ENCODE measurements around the gene PPARA. TPM values are rescaled to one million over a fixed set of nuclear protein-coding genes. Genes with fewer than 3 reads are reported as not detected.

The PPARA gene
- total and polyA plus RNA-seq, 2 donors (not counting 3 experiments of a cell fraction or from before 2014, with no cell fraction given) = 3.1 to 10.7 TPM

DNA sequence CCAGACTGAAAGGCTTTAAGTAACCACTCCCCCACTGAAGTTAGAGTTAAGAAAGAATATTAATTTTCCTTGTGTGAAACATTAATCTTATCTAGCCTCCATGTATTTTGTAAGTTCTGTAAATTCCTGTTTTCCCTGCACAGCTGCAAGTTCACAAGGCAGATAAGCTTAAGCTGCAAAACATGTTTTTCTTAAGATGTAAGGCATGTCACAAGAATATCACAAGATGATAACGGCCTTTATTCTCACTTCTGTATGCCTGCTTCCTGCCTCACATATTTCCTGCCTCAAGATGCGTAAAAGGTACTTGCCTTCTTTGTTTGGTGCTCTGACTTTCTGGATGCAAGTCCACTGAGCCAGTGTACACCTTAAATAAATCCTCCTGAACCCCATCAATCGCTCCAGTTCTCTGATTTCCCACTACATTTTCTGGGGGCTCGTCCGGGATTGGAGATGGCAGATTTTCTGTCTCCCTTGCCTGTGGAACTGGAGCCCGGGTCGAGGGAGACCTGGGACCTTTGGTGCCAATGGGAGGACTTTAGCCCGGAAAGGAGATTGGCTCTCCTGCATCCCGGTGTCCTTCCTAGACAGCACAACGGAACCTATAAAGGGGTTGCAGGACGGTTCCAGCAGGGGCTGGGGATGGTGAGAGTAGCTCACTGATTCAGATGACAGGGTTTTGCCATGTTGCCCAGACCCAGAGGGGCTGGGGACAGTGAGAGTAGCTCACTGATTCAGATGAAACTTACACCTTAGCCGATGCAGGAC lies 30.2 kb downstream of the PPARA start:
- POLR2A ChIA-PET = no interaction called here
- FAIRE-seq = no peak

More for the DNA sequence above, 30.2 kb downstream of the PPARA start:
- Histone ChIP-seq H3K27me3 (ENCODE audit: control insufficient read depth in 2 of 2, insufficient read depth in 2 of 2, low read length in 2 of 2) (no peaks in the 10 kb centered on the region), H3K4me3 (replicated peaks in 1 of 3; ENCODE audit: insufficient read depth in 1 of 3, low read depth in 1 of 3, low read length in 3 of 3) (no peak overlapping the region), H3K9me1 (replicated peaks; ENCODE audit: control insufficient read depth, extremely low read depth, insufficient read depth, low read length) (no peaks in the 10 kb centered on the region), H3K4me2 (ENCODE audit: insufficient read depth, low read length) (no peak overlapping the region), H4K20me1 (replicated peaks; ENCODE audit: control insufficient read depth, extremely low read depth, insufficient read depth, low read length) (no peaks in the 10 kb centered on the region), H3K36me3 (ENCODE audit: control insufficient read depth in 2 of 2, extremely low read depth in 1 of 2, insufficient read depth in 2 of 2, low read length in 2 of 2) (no peaks in the 10 kb centered on the region), H3K27ac (ENCODE audit: insufficient read depth, low read depth, low read length) (no peak overlapping the region), H2AFZ (ENCODE audit: low read depth, low read length) (no peak overlapping the region), H3K79me2 (ENCODE audit: control insufficient read depth, insufficient read depth, low read length) (no peaks in the 10 kb centered on the region), H3K4me1 (ENCODE audit: control insufficient read depth, extremely low read depth, insufficient read depth, low read length) (no peaks in the 10 kb centered on the region), H3K9me3 (replicated peaks; ENCODE audit: control insufficient read depth, insufficient read depth, low read length) (no peaks in the 10 kb centered on the region), H3K9ac (replicated peaks; ENCODE audit: extremely low read depth, insufficient read depth, low read length) (no peak overlapping the region)
- TF ChIP-seq, protein P1, sequence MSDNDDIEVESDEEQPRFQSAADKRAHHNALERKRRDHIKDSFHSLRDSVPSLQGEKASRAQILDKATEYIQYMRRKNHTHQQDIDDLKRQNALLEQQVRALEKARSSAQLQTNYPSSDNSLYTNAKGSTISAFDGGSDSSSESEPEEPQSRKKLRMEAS (IDR thresholded peaks at IDR 0.05; ENCODE audit: insufficient read depth, insufficient read length) = no peak
- TF ChIP-seq JUN (IDR thresholded peaks at IDR 0.05; ENCODE audit: borderline replicate concordance, insufficient read depth, insufficient read length, low read depth) (no peak), CTCF (IDR thresholded peaks at IDR 0.05; ENCODE audit: extremely low read depth in 1 of 2, insufficient read depth in 1 of 2, low read depth in 1 of 2, low read length in 2 of 2) (no peak), POLR2AphosphoS5 (IDR thresholded peaks at IDR 0.05; ENCODE audit: insufficient read depth, low read depth, low read length) (no peak), MYC (IDR thresholded peaks at IDR 0.05; ENCODE audit: low read depth, low read length) (no peak), GATA2 (IDR thresholded peaks at IDR 0.05; ENCODE audit: insufficient read depth, insufficient read length, low read depth, low read length) (no peak), FOS (IDR thresholded peaks at IDR 0.05; ENCODE audit: borderline replicate concordance, insufficient read depth, low read length) (no peak), EZH2 (IDR thresholded peaks at IDR 0.05; ENCODE audit: borderline replicate concordance, low read depth, low read length, severe bottlenecking) (no peak), POLR2A (IDR thresholded peaks at IDR 0.05; ENCODE audit: low read depth, low read length) (no peak)
- CTCF ChIA-PET = no interaction called here
- intact Hi-C loops (cut with micrococcal nuclease) (no loop called here), dilution Hi-C loops (cut with MboI; ENCODE audit: extremely low pct_ligation_motif_present, low sequenced_read_pairs) (no loop called here)
- no TSS peak for BruUV-seq (replicated peaks)
- no peak for DNase-seq (ENCODE audit: low read depth, low spot score)
